ENCODE results near the gene USP35. TPM values are rescaled to one million over a fixed set of nuclear protein-coding genes. Genes with fewer than 3 reads are reported as not detected.

The USP35 gene
- total and polyA plus RNA-seq, 2 donors (not counting 1 experiment from before 2014, with no cell fraction given) = 4.8 to 6.0 TPM

DNA sequence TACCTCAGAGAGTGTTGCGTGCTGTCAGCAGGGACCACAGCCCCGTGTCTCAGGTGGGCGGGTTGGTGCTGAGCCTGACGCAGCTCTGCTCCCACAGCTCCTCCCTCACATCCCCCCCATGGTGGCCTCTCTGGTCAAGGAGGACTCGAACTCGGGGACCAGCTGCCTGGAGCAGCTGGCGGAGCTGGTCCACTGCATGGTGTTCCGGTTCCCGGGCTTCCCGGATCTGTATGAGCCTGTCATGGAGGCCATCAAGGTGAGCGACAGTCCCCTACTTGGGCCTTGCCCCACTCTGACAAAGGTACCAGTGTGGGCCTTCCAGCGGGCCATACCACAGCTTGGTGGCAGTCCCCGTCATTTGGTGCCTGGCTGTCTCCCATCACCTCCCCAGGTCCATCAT lies 11.8 kb downstream of the USP35 start:
- Histone ChIP-seq H4K20me1 (ENCODE audit: control insufficient read depth, insufficient read depth, low read length, poor library complexity, severe bottlenecking) (no peaks in the 10 kb centered on the region), H3K4me3 (ENCODE audit: control extremely low read depth in 1 of 5, extremely low read depth in 1 of 5, insufficient read depth in 1 of 5, low read depth in 2 of 5, low read length in 4 of 5) (no peak overlapping the region), H3K36me3 (replicated peaks in 1 of 2; ENCODE audit: control extremely low read depth in 1 of 2, control insufficient read depth in 1 of 2, extremely low read depth in 1 of 2, insufficient read depth in 2 of 2, low read length in 1 of 2) (peaks cover 0 to 4% of the 10 kb centered on the region in 2 experiments), H3K27ac (ENCODE audit: low read length in 2 of 2) (no peak overlapping the region), H3K79me2 (ENCODE audit: control insufficient read depth, insufficient read depth, low read length) (no peaks in the 10 kb centered on the region), H2AFZ (ENCODE audit: insufficient read depth, low read depth, low read length, poor library complexity, severe bottlenecking) (no peak overlapping the region), H3K4me2 (replicated peaks; ENCODE audit: low read depth, low read length, poor library complexity, severe bottlenecking) (no peak overlapping the region), H3K27me3 (replicated peaks in 1 of 4; ENCODE audit: control extremely low read depth in 1 of 4, control insufficient read depth in 3 of 4, insufficient read depth in 4 of 4, low read length in 3 of 4) (no peaks in the 10 kb centered on the region), H3K9me3 (ENCODE audit: control extremely low read depth in 1 of 3, control insufficient read depth in 2 of 3, insufficient read depth in 1 of 3, low read length in 2 of 3) (peaks cover 0 to 3% (median 0%) of the 10 kb centered on the region in 3 donors), H3K4me1 (ENCODE audit: control insufficient read depth in 2 of 2, insufficient read depth in 2 of 2, low read length in 2 of 2) (peaks cover 14 to 15% of the 10 kb centered on the region in 2 donors), H3K9ac (ENCODE audit: low read length) (no peak overlapping the region)
- CTCF ChIA-PET = interaction anchor here (1.3 kb wide), 1 partner anchor 17 kb away, joined by 3 read pairs; no protein-coding TSS in a partner anchor
- peaks cover 18% of the 10 kb centered on the region for H3K4me1 Mint-ChIP-seq
- no peaks in the 10 kb centered on the region for H3K9me3 Mint-ChIP-seq (ENCODE audit: insufficient read depth)
- DNase-seq (no peak), ATAC-seq (ENCODE audit: low read depth) (no peak)
- intact Hi-C loops (cut with micrococcal nuclease) = no loop called here
- no peak overlapping the region for H3K27ac Mint-ChIP-seq
- no peak overlapping the region for H3K4me3 Mint-ChIP-seq
- no peaks in the 10 kb centered on the region for H3K27me3 Mint-ChIP-seq
- TF ChIP-seq, protein P1, sequence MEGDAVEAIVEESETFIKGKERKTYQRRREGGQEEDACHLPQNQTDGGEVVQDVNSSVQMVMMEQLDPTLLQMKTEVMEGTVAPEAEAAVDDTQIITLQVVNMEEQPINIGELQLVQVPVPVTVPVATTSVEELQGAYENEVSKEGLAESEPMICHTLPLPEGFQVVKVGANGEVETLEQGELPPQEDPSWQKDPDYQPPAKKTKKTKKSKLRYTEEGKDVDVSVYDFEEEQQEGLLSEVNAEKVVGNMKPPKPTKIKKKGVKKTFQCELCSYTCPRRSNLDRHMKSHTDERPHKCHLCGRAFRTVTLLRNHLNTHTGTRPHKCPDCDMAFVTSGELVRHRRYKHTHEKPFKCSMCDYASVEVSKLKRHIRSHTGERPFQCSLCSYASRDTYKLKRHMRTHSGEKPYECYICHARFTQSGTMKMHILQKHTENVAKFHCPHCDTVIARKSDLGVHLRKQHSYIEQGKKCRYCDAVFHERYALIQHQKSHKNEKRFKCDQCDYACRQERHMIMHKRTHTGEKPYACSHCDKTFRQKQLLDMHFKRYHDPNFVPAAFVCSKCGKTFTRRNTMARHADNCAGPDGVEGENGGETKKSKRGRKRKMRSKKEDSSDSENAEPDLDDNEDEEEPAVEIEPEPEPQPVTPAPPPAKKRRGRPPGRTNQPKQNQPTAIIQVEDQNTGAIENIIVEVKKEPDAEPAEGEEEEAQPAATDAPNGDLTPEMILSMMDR (IDR thresholded peaks at IDR 0.05) = no peak
- TF ChIP-seq EZH2 (IDR thresholded peaks at IDR 0.05; ENCODE audit: borderline replicate concordance, insufficient read depth, low read depth, low read length, poor library complexity, severe bottlenecking) = no peak
- WGBS (ENCODE audit: insufficient coverage) = 98% methylated on average over 13 of the region's 13 CpGs
- POLR2A ChIA-PET = no interaction called here

- WGBS (ENCODE audit: insufficient coverage) = 87% methylated on average over 9 of the region's 9 CpGs
- ChIA-PET POLR2A (no interaction called here), CTCF (interaction anchor here (1.3 kb wide), 1 partner anchor 17 kb away, joined by 3 read pairs; no protein-coding TSS in a partner anchor)
- no peaks in the 10 kb centered on the region for H3K79me2 ChIP-seq (ENCODE audit: control insufficient read depth, insufficient read depth, low read length)
- intact Hi-C loops (cut with micrococcal nuclease) = no loop called here
- no peak for ATAC-seq (ENCODE audit: low read depth)
- H3K4me1 Mint-ChIP-seq = peaks cover 18% of the 10 kb centered on the region
- H3K9me3 Mint-ChIP-seq (ENCODE audit: insufficient read depth) = no peaks in the 10 kb centered on the region
- TF ChIP-seq, protein P1 (IDR thresholded peaks at IDR 0.05) = no peak
- TF ChIP-seq EZH2 (IDR thresholded peaks at IDR 0.05; ENCODE audit: borderline replicate concordance, insufficient read depth, low read depth, low read length, poor library complexity, severe bottlenecking) = no peak
- no peaks in the 10 kb centered on the region for H4K20me1 ChIP-seq (ENCODE audit: control insufficient read depth, insufficient read depth, low read length, poor library complexity, severe bottlenecking)
- no peak overlapping the region for H2AFZ ChIP-seq (ENCODE audit: insufficient read depth, low read depth, low read length, poor library complexity, severe bottlenecking)
- no peak overlapping the region for H3K4me3 ChIP-seq (ENCODE audit: control extremely low read depth in 1 of 5, extremely low read depth in 1 of 5, insufficient read depth in 1 of 5, low read depth in 2 of 5, low read length in 4 of 5)
- H3K4me3 Mint-ChIP-seq = no peak overlapping the region
- H3K4me1 ChIP-seq (ENCODE audit: control insufficient read depth in 2 of 2, insufficient read depth in 2 of 2, low read length in 2 of 2) = peaks cover 14 to 15% of the 10 kb centered on the region in 2 donors
- H3K9me3 ChIP-seq (ENCODE audit: control extremely low read depth in 1 of 3, control insufficient read depth in 2 of 3, insufficient read depth in 1 of 3, low read length in 2 of 3) = peaks cover 0 to 3% (median 0%) of the 10 kb centered on the region in 3 donors
- H3K4me2 ChIP-seq (replicated peaks; ENCODE audit: low read depth, low read length, poor library complexity, severe bottlenecking) = no peak overlapping the region
- H3K9ac ChIP-seq (ENCODE audit: low read length) = no peak overlapping the region
- no peak overlapping the region for H3K27ac Mint-ChIP-seq
- peaks cover 0 to 4% of the 10 kb centered on the region in 2 experiments for H3K36me3 ChIP-seq (replicated peaks in 1 of 2; ENCODE audit: control extremely low read depth in 1 of 2, control insufficient read depth in 1 of 2, extremely low read depth in 1 of 2, insufficient read depth in 2 of 2, low read length in 1 of 2)
- H3K27ac ChIP-seq (ENCODE audit: low read length in 2 of 2) = no peak overlapping the region
- H3K27me3 Mint-ChIP-seq = no peaks in the 10 kb centered on the region
- H3K27me3 ChIP-seq (replicated peaks in 1 of 4; ENCODE audit: control extremely low read depth in 1 of 4, control insufficient read depth in 3 of 4, insufficient read depth in 4 of 4, low read length in 3 of 4) = no peaks in the 10 kb centered on the region
- DNase-seq = no peak
Measured at GRCh38 chr11:78201096-78201818, 12.5 kb downstream of the USP35 start.
